HS-27A (cell line): ENCODE data around the gene PDZRN4.
A peak's percentile ranks its signal among the peaks of the same experiment; 100 is the strongest.

Experiments
- DNase-seq: peaks from one replicate; pipeline ENCODE4 v3.0.0-alpha.2; 2012; ENCODE audit warnings: low read depth, missing footprints

PDZRN4 gene

DNA sequence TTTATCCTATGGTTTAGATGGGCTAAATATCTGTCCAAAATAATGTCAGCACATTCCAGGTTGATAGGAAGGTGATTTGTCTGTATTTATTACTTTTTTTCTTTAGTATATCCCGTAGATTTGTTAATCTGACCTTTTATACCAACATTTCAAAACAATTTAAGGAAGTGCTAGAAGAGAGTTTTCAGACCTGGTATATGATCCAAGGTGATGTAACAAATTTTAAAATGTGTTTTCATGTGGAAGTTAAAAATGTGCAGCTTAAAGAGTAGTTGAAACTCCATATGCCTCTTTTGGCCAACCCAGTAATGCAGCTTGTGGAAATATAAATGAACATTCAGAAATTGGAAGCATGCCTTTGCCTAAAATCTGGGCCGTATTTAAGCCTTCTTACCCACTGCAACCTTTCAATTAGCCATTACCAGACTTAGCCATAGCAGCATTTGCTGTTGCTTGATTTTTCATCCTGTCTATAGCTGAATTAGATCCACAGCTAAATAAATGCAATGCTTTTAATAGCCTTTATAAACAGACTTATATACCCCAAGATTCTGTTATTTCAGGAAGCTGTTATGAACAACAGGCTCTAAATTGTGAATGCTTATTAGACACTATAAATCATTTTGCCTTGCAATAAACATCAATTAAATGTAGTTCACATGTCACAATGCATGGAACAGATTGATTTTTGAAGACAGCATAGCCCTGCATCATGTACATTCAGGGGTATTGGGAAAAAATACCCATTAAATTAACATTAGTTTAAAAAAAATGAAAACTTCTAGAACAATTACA is 271.2 kb downstream of the PDZRN4 start:
- no peak for DNase-seq

DNA sequence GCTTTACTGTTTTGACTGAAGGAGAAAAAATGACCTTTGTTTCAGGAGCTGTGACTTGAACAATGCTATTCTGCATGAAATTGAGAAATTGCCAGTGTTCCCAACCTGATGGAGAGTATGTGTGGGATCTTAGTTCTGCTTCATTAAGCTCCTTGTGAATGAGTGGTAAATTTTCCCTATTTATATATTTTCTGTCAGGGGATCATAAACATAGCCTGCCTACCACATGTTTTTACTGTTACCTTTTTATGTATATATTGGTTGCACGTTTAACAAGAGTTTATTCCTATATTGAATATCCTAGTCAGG is 271.7 kb downstream of the PDZRN4 start:
- DNase-seq = no peak

DNA sequence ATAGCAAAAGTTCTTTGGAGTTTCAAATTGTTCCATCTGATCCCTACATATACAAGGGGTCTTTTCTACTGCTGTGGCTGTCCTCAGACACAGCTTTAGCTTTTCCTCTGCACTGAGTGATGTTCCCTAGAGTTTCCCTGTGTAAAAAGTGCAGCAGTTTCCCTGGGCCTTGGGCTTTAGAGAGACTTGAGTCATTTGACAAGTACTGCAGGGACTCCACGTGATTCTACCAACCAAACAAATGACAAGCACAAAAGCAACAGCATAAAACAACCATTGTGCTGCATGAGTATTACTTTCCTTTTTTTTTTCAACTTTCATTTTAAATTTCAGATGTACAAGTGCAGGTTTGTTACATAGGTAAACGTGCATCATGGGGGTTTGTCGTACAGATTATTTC is 272.8 kb downstream of the PDZRN4 start:
- DNase-seq = no peak

GRCh38 chr12:41462312-41462711 is 274.2 kb downstream of the PDZRN4 start:
- no peak for DNase-seq

GRCh38 chr12:41465526-41465925 is 277.4 kb downstream of the PDZRN4 start:
- no peak for DNase-seq

DNA sequence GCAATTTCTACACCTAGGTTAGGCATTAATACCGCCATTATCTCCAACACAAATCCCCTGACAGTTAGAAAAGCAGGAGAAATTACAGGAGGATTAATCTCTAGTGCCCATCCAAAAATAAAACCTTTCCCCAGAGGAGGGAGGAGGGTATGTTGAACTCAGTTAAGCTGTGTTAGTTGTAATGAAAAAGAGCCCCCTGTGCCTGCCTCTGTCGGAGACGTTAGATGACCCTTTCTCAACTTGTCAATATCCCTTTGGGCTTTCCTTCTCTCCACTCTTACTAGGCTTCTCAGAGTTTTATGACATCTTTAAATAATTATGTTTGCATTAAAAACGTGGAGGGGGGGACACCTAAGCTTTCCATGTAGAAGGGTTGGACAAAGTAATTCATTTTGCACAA is 278.2 kb downstream of the PDZRN4 start:
- no peak for DNase-seq

GRCh38 chr12:41466802-41467201 is 278.7 kb downstream of the PDZRN4 start:
- DNase-seq = no peak

GRCh38 chr12:41467591-41468325 is 279.6 kb downstream of the PDZRN4 start:
- no peak for DNase-seq

GRCh38 chr12:41468341-41468740 is 280.2 kb downstream of the PDZRN4 start:
- no peak for DNase-seq

GRCh38 chr12:41468756-41469155 is 280.6 kb downstream of the PDZRN4 start:
- DNase-seq = no peak

GRCh38 chr12:41473441-41473840 is 285.3 kb downstream of the PDZRN4 start:
- no peak for DNase-seq

- DNase-seq = no peak
Observed at GRCh38 chr12:41474001-41474400, 285.9 kb downstream of the PDZRN4 start.

DNA sequence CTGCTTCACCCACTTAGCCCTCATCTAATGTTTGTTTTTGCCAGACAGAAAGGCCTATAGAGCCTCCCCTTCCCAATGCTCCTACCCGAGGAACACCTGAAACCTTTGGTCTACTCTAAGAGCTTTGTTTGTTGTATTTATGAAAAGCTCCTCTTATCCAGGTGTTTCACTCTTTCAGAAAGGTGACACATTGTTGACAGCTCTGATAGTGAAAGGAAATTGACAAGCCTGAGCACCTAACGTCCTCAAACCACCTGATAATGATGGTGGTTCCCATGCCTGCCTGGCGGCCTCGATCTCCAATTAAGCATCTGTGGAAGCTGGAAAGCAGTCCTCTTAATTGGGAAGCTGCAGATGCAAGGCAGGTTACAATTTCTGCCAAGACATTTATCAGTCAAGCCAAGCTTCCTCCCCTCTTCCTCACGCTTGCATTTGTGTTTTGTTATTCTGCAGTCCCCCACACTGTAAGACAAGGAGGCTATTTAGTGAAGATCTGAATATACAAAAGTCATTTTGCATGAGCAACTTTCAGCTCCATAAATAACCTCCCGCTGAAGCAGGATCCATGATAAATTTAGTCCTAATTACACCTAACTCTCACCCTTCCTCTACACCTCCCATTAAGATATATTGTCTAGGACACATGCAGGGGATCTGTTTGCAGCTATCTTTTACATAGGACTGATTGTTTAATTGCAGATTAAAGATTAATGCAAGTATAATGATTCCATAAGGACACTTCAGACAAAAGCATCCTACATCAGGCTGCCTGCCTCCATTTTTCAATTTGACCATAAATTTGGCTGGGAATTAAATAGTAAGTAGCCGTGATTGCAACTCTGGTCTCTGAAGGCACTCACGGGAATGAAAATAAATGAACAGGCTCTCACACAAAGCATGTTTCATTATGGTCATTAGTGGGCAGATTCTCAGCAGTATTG is 288.6 kb downstream of the PDZRN4 start:
- no peak for DNase-seq

DNA sequence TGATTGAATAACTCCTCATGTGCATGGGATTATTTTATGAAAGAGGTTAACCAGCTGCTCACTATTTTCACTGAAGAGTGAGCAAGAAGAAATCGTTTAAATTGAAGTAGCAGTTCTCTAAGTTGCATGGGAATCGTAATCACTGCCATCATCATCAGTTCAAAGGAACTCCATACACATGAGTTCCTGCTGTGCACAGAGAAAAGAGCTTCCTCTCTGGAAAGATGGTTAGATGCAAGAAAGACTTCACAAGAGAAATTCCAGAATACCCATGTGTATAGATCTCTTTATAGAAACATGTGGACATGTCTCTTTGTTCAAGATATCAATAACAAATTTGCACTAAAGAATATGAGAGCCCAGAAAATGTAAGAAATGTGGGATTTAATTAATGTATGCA is 291.3 kb downstream of the PDZRN4 start:
- DNase-seq = no peak

DNA sequence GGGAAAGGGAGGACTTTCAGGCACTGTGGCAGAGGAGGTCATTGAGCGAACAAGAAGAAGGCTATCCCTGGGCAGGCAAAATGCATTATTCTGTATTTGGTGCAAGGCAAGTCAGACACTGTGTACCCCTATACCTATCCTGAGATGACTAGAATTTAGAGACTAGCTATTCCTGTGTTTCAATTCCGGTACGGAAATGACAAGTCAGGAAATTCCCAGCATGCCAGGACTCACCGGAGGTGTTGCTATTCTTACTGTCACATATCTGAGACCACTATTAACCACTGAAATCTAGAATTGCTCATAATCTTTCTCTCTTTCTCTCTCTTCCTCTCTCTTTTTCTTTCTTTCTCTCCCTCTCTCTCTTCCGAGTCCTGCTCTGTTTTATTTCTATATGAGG is 297.1 kb downstream of the PDZRN4 start:
- DNase-seq = no peak

DNA sequence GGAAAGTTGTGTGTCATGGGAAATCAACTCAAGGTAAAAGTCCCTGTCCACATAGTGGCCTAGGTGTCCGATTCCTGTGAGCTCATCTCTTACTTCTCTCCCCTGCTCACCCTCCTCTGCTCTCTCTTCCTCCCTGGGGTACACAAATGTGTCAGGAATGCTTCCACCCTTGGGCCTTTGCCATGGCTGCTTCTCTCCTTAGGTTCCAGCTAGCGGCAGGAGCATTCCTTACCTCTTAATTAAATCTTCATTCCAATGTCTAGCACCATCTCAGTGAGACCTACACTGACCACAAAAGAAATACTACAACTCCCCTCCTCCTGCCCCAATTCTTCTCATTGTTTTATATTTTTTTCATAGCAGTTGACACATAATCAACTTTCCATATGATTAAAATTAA is 298.6 kb downstream of the PDZRN4 start:
- DNase-seq = peak; percentile 1

DNA sequence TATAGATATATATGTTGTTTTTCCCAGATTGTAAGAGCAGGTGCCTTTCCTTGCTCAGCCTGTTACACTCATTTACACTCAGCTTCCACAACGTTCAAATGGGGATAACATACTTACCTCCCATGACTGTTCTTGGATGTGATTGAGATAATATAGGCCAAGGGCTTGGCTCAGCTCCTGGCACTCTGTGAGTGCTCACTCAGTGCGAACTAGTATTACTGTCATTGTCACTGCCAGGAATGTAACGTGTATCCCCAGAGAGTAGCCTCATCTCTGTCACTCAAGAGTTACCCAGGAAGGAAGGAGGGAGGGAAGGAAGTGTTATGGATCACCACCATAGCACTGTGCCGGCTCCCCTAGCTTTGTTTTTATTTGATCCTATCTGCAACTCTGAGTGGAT is 307.9 kb downstream of the PDZRN4 start:
- DNase-seq = no peak

DNA sequence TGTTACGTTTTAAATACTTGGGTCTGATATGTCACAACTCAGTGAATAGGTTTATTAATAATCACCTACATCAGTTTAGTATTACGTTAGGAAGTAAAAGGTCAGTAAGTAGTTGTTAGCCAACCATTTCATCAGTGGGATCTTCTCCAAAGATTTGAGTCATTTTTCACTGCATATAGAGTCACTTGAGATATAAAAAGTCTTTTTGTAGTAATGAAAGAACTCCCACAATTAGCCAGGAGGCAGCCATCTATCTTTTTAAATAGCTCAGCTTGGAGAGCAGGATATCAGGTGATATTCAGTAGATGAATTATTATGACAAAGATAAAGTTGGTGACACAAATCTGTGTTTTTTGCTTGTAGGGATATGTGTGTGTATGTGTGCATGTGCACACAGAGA is 309.3 kb downstream of the PDZRN4 start:
- no peak for DNase-seq

DNA sequence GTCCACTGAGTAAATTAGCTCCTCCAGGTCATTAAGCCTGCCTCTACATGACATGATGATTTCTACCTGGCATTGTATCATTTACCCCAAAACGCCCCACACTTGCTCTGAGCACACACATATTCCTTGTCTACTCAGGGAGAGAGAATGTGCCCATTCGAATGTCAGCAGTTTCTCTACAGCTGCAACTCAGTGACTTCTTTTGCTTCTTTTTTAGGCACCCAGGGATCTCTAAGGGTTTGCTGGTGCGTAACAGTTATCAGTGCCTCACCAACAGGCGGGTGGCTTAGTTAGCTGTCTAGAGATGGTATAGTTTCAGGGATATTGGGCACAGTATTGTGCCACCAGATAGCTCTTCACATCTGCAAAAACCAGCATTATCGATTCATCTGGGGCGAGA is 316.9 kb downstream of the PDZRN4 start:
- no peak for DNase-seq

DNA sequence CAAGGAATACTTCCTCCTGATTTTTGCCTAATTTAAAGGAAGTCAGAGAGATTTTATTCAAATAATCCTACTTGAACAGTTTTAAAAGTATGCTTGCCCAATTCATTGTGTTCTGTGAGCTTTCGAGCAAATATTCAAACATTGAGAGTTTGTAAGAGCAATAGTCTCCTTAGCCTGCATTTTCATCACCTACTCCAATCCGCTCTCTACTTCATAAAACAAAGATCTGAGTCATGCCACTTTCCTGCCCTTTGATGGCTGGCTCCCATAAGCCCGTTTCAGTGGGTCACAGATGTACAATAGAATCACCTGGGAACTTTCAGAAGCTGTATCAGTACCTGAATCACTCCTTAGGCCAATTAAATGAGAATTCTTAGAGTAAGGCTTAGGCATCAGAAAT is 319.2 kb downstream of the PDZRN4 start:
- DNase-seq = no peak

- DNase-seq = no peak
Observed at GRCh38 chr12:41509271-41510055, 321.3 kb downstream of the PDZRN4 start.

DNA sequence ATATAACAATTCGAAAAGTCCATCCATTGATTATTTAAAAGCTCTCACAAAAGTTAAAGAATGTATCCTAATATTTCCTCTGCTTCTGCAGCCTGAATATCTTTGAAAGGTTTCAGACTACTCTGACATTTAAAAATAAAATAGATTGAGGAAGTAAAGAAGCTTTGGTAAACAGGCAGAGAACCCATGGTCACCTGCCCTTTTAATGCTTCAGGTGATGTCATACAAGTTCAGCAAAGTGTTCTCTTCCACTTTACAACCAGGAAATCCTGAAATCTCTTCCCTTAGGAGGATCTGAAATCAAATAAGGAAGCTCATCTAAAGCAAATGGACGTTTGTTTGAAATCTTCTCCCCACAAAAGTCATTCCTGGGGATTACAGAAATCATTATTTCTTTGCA is 322.4 kb downstream of the PDZRN4 start:
- DNase-seq = no peak
